ENCODE measurements around the gene MMP13. TPM values are rescaled to one million over a fixed set of nuclear protein-coding genes. Genes with fewer than 3 reads are reported as not detected.
"Not testable (repeated sequence)": the region's sequence is repeated elsewhere in the genome, so short reads cannot be mapped to it uniquely, and the experiment has no call there.

Gene MMP13
- not detected for total RNA-seq

DNA sequence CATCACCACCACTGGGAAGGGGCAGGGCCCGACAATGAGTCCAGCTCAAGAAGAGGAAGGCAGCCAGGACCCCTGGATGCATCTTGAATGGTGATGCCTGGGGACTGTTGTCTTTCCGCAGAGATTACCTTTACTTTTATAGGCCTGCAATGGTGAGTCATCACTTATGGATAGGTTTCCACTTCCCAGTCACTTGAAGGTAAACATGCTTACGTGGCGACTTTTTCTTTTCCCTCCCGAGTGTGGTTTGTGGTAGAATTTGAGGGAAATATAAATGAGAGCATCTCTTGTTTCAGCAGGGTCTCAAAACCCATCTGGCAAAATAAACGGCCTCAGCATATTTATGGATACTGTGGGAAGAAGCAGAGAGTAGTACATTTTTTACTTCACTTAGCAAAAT, at the start of gene MMP13:
MMP13 (minus strand) TSS at position 109 of the 400 bp plus-strand sequence; CDS start at position 82, 27 bp downstream.
- Histone ChIP-seq H3K27ac (ENCODE audit: low read depth, low read length) (no peak within 1 kb of the TSS), H3K36me3 (ENCODE audit: control insufficient read depth in 3 of 3, insufficient read depth in 3 of 3, low read length in 3 of 3) (no peaks in the 10 kb centered on the region), H3K9me3 (ENCODE audit: control insufficient read depth in 3 of 3, low read length in 3 of 3) (no peaks in the 10 kb centered on the region), H3K27me3 (ENCODE audit: control insufficient read depth in 3 of 3, insufficient read depth in 3 of 3, low read length in 3 of 3) (no peaks in the 10 kb centered on the region), H3K4me3 (ENCODE audit: low read length in 3 of 3) (no peak within 1 kb of the TSS), H3K9ac (ENCODE audit: low read depth in 1 of 3, low read length in 3 of 3) (no peak within 1 kb of the TSS), H3K4me1 (ENCODE audit: control insufficient read depth in 3 of 3, insufficient read depth in 3 of 3, low read length in 3 of 3) (no peaks in the 10 kb centered on the region)

- not testable (repeated sequence) for H3K4me3 ChIP-seq (ENCODE audit: low read length in 3 of 3); H3K4me1 ChIP-seq (ENCODE audit: control insufficient read depth in 3 of 3, insufficient read depth in 3 of 3, low read length in 3 of 3); H3K9ac ChIP-seq (ENCODE audit: low read depth in 1 of 3, low read length in 3 of 3); H3K27ac ChIP-seq (ENCODE audit: low read depth, low read length); H3K27me3 ChIP-seq (ENCODE audit: control insufficient read depth in 3 of 3, insufficient read depth in 3 of 3, low read length in 3 of 3); H3K9me3 ChIP-seq (ENCODE audit: control insufficient read depth in 3 of 3, low read length in 3 of 3); H3K36me3 ChIP-seq (ENCODE audit: control insufficient read depth in 3 of 3, insufficient read depth in 3 of 3, low read length in 3 of 3)
Observed at GRCh38 chr11:103004234-103004633, 48.7 kb upstream of the MMP13 start.

DNA sequence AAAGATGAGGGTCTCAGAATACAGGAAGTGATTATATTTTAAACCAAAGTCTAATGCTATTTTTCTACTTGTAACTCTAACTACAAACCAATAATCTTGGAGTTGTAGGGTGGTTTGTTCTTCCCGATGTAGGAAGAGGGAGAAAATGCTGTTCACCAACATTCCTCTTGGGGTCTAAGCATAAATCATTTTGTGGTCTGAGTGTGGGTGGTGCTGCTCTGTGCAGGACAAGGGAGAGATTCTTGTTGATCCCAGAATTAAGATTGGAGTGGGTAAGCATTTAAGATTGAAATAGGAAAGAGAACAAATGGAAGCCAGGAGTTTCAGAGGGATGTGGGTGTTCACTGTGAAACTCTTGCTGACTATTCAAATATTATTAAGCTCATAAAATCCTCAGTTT, 38.6 kb upstream of the MMP13 start:
- no peaks in the 10 kb centered on the region for H3K9me3 ChIP-seq (ENCODE audit: control insufficient read depth in 3 of 3, low read length in 3 of 3)
- no peaks in the 10 kb centered on the region for H3K4me1 ChIP-seq (ENCODE audit: control insufficient read depth in 3 of 3, insufficient read depth in 3 of 3, low read length in 3 of 3)
- H3K27ac ChIP-seq (ENCODE audit: low read depth, low read length) = no peak overlapping the region
- no peak overlapping the region for H3K4me3 ChIP-seq (ENCODE audit: low read length in 3 of 3)
- H3K27me3 ChIP-seq (ENCODE audit: control insufficient read depth in 3 of 3, insufficient read depth in 3 of 3, low read length in 3 of 3) = no peaks in the 10 kb centered on the region
- no peaks in the 10 kb centered on the region for H3K36me3 ChIP-seq (ENCODE audit: control insufficient read depth in 3 of 3, insufficient read depth in 3 of 3, low read length in 3 of 3)
- no peak overlapping the region for H3K9ac ChIP-seq (ENCODE audit: low read depth in 1 of 3, low read length in 3 of 3)

- no peaks in the 10 kb centered on the region for H3K9me3 ChIP-seq (ENCODE audit: control insufficient read depth in 3 of 3, low read length in 3 of 3)
- H3K4me3 ChIP-seq (ENCODE audit: low read length in 3 of 3) = no peak overlapping the region
- H3K27me3 ChIP-seq (ENCODE audit: control insufficient read depth in 3 of 3, insufficient read depth in 3 of 3, low read length in 3 of 3) = no peaks in the 10 kb centered on the region
- no peaks in the 10 kb centered on the region for H3K4me1 ChIP-seq (ENCODE audit: control insufficient read depth in 3 of 3, insufficient read depth in 3 of 3, low read length in 3 of 3)
- no peak overlapping the region for H3K9ac ChIP-seq (ENCODE audit: low read depth in 1 of 3, low read length in 3 of 3)
- H3K27ac ChIP-seq (ENCODE audit: low read depth, low read length) = no peak overlapping the region
- no peaks in the 10 kb centered on the region for H3K36me3 ChIP-seq (ENCODE audit: control insufficient read depth in 3 of 3, insufficient read depth in 3 of 3, low read length in 3 of 3)
Observed at GRCh38 chr11:102991776-102992175, 36.2 kb upstream of the MMP13 start.

DNA sequence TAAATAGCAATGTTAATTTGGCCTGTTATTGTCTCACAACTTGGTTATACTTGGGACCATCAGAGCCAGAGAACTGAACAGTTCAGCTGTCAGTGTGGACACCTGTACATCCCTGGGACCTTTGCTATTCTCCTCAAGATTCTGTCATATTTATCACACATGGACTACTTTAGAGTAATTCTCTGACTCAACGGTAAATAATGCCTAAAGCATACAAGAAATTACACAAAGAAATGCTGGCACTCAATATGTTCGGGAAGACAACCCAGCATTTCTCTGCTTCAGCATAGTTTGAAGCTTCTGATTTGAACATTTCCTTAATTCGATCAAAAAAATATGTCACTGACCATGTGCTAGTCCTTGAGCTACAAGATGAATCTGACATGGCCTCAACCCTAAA, 34.6 kb upstream of the MMP13 start:
- Histone ChIP-seq H3K27me3 (ENCODE audit: control insufficient read depth in 3 of 3, insufficient read depth in 3 of 3, low read length in 3 of 3) (no peaks in the 10 kb centered on the region), H3K9ac (ENCODE audit: low read depth in 1 of 3, low read length in 3 of 3) (no peak overlapping the region), H3K4me1 (ENCODE audit: control insufficient read depth in 3 of 3, insufficient read depth in 3 of 3, low read length in 3 of 3) (no peaks in the 10 kb centered on the region), H3K4me3 (ENCODE audit: low read length in 3 of 3) (no peak overlapping the region), H3K36me3 (ENCODE audit: control insufficient read depth in 3 of 3, insufficient read depth in 3 of 3, low read length in 3 of 3) (no peaks in the 10 kb centered on the region), H3K27ac (ENCODE audit: low read depth, low read length) (no peak overlapping the region), H3K9me3 (ENCODE audit: control insufficient read depth in 3 of 3, low read length in 3 of 3) (no peaks in the 10 kb centered on the region)

- Histone ChIP-seq H3K4me3 (ENCODE audit: low read length in 3 of 3) (no peak overlapping the region), H3K27ac (ENCODE audit: low read depth, low read length) (no peak overlapping the region), H3K9me3 (ENCODE audit: control insufficient read depth in 3 of 3, low read length in 3 of 3) (no peaks in the 10 kb centered on the region), H3K4me1 (ENCODE audit: control insufficient read depth in 3 of 3, insufficient read depth in 3 of 3, low read length in 3 of 3) (no peaks in the 10 kb centered on the region), H3K9ac (ENCODE audit: low read depth in 1 of 3, low read length in 3 of 3) (no peak overlapping the region), H3K27me3 (ENCODE audit: control insufficient read depth in 3 of 3, insufficient read depth in 3 of 3, low read length in 3 of 3) (no peaks in the 10 kb centered on the region), H3K36me3 (ENCODE audit: control insufficient read depth in 3 of 3, insufficient read depth in 3 of 3, low read length in 3 of 3) (no peaks in the 10 kb centered on the region)
Observed at GRCh38 chr11:102989379-102990047, 34.0 kb upstream of the MMP13 start.

DNA sequence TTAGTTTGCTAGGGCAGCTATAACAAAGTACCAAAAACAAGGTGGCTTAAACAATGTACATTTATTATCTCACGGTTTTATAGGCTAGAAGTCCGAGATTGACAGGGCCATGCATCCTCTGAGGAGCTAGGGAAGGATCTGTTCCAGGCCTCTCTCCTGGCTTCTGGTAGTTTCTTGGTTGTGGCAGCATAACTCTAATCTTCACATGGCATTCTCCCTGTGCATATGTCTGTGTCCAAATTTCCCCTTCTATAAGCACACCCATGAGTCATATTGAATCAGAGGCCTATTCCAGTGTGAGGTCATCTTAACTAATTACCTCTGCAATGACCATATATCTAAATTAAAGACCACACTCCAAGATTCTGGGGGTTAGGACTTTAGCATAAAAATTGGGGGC, 31.3 kb upstream of the MMP13 start:
- H3K4me1 ChIP-seq (ENCODE audit: control insufficient read depth in 3 of 3, insufficient read depth in 3 of 3, low read length in 3 of 3) = no peaks in the 10 kb centered on the region
- H3K9ac ChIP-seq (ENCODE audit: low read depth in 1 of 3, low read length in 3 of 3) = no peak overlapping the region
- no peak overlapping the region for H3K4me3 ChIP-seq (ENCODE audit: low read length in 3 of 3)
- no peaks in the 10 kb centered on the region for H3K9me3 ChIP-seq (ENCODE audit: control insufficient read depth in 3 of 3, low read length in 3 of 3)
- no peak overlapping the region for H3K27ac ChIP-seq (ENCODE audit: low read depth, low read length)
- H3K27me3 ChIP-seq (ENCODE audit: control insufficient read depth in 3 of 3, insufficient read depth in 3 of 3, low read length in 3 of 3) = no peaks in the 10 kb centered on the region
- H3K36me3 ChIP-seq (ENCODE audit: control insufficient read depth in 3 of 3, insufficient read depth in 3 of 3, low read length in 3 of 3) = no peaks in the 10 kb centered on the region

GRCh38 chr11:102985850-102986249, 30.3 kb upstream of the MMP13 start:
- Histone ChIP-seq H3K27me3 (ENCODE audit: control insufficient read depth in 3 of 3, insufficient read depth in 3 of 3, low read length in 3 of 3) (no peaks in the 10 kb centered on the region), H3K4me3 (ENCODE audit: low read length in 3 of 3) (no peak overlapping the region), H3K36me3 (ENCODE audit: control insufficient read depth in 3 of 3, insufficient read depth in 3 of 3, low read length in 3 of 3) (no peaks in the 10 kb centered on the region), H3K4me1 (ENCODE audit: control insufficient read depth in 3 of 3, insufficient read depth in 3 of 3, low read length in 3 of 3) (no peaks in the 10 kb centered on the region), H3K9me3 (ENCODE audit: control insufficient read depth in 3 of 3, low read length in 3 of 3) (no peaks in the 10 kb centered on the region), H3K27ac (ENCODE audit: low read depth, low read length) (no peak overlapping the region), H3K9ac (ENCODE audit: low read depth in 1 of 3, low read length in 3 of 3) (no peak overlapping the region)

GRCh38 chr11:102983486-102983885, 28.0 kb upstream of the MMP13 start:
- no peak overlapping the region for H3K27ac ChIP-seq (ENCODE audit: low read depth, low read length)
- H3K4me1 ChIP-seq (ENCODE audit: control insufficient read depth in 3 of 3, insufficient read depth in 3 of 3, low read length in 3 of 3) = no peaks in the 10 kb centered on the region
- H3K36me3 ChIP-seq (ENCODE audit: control insufficient read depth in 3 of 3, insufficient read depth in 3 of 3, low read length in 3 of 3) = no peaks in the 10 kb centered on the region
- no peak overlapping the region for H3K4me3 ChIP-seq (ENCODE audit: low read length in 3 of 3)
- H3K9ac ChIP-seq (ENCODE audit: low read depth in 1 of 3, low read length in 3 of 3) = no peak overlapping the region
- H3K27me3 ChIP-seq (ENCODE audit: control insufficient read depth in 3 of 3, insufficient read depth in 3 of 3, low read length in 3 of 3) = no peaks in the 10 kb centered on the region
- no peaks in the 10 kb centered on the region for H3K9me3 ChIP-seq (ENCODE audit: control insufficient read depth in 3 of 3, low read length in 3 of 3)

GRCh38 chr11:102981324-102981910, 25.9 kb upstream of the MMP13 start:
- Histone ChIP-seq H3K9me3 (ENCODE audit: control insufficient read depth in 3 of 3, low read length in 3 of 3) (no peaks in the 10 kb centered on the region), H3K27me3 (ENCODE audit: control insufficient read depth in 3 of 3, insufficient read depth in 3 of 3, low read length in 3 of 3) (no peaks in the 10 kb centered on the region), H3K27ac (ENCODE audit: low read depth, low read length) (no peak overlapping the region), H3K36me3 (ENCODE audit: control insufficient read depth in 3 of 3, insufficient read depth in 3 of 3, low read length in 3 of 3) (no peaks in the 10 kb centered on the region), H3K4me3 (ENCODE audit: low read length in 3 of 3) (no peak overlapping the region), H3K9ac (ENCODE audit: low read depth in 1 of 3, low read length in 3 of 3) (no peak overlapping the region), H3K4me1 (ENCODE audit: control insufficient read depth in 3 of 3, insufficient read depth in 3 of 3, low read length in 3 of 3) (no peaks in the 10 kb centered on the region)

Measured in skeletal muscle tissue (tissue), 4 donors.